Measurements from ENCODE around the gene DAPK1. TPM values are rescaled to one million over a fixed set of nuclear protein-coding genes. Genes with fewer than 3 reads are reported as not detected.

Gene DAPK1
- polyA plus RNA-seq, 1 of the 3 experiments (the other 2 are of a cell fraction): 0.61 TPM

GRCh38 chr9:87513880-87514535 is 16.3 kb downstream of the DAPK1 start (continued):
- TF ChIP-seq PBX3 (IDR thresholded peaks at IDR 0.05) (no peak), FOSL2 (IDR thresholded peaks at IDR 0.05; ENCODE audit: borderline replicate concordance, low read depth) (no peak), MAX (IDR thresholded peaks at IDR 0.05; ENCODE audit: low read depth) (no peak), POLR2AphosphoS5 (IDR thresholded peaks at IDR 0.05; ENCODE audit: low read depth, low read length) (no peak), TAF1 (IDR thresholded peaks at IDR 0.05; ENCODE audit: borderline replicate concordance, low read depth, low read length) (no peak), RFX5 (IDR thresholded peaks at IDR 0.05; ENCODE audit: low read length) (no peak), RXRA (IDR thresholded peaks at IDR 0.05; ENCODE audit: borderline replicate concordance, low read depth) (no peak), USF1 (IDR thresholded peaks at IDR 0.05; ENCODE audit: borderline replicate concordance, low read depth) (no peak), NFIC (IDR thresholded peaks at IDR 0.05; ENCODE audit: borderline replicate concordance) (no peak), SIN3A (IDR thresholded peaks at IDR 0.05; ENCODE audit: borderline replicate concordance, low read depth, low read length) (no peak), USF2 (IDR thresholded peaks at IDR 0.05; ENCODE audit: borderline replicate concordance, low read depth, low read length) (no peak)

GRCh38 chr9:87515006-87515405 is 17.3 kb downstream of the DAPK1 start:
- no peaks in the 10 kb centered on the region for H3K79me2 ChIP-seq (ENCODE audit: insufficient read depth)
- ChIA-PET POLR2A (no interaction called here), CTCF (interaction anchor here (1.1 to 2.1 kb wide), 6 partner anchors 10 to 1081 kb away, joined by 3 to 11 read pairs (median 6); partner anchors contain the start of gene DAPK1)
- H2AFZ ChIP-seq (ENCODE audit: low read depth): no peak overlapping the region
- H3K4me3 ChIP-seq (ENCODE audit: low read depth in 2 of 2, low read length in 1 of 2): no peak overlapping the region
- no peak overlapping the region for H3K4me2 ChIP-seq
- no peaks in the 10 kb centered on the region for H3K36me3 ChIP-seq (replicated peaks in 1 of 2; ENCODE audit: control insufficient read depth in 1 of 2, insufficient read depth in 2 of 2, low read length in 1 of 2)
- no peaks in the 10 kb centered on the region for H3F3A ChIP-seq (replicated peaks; ENCODE audit: insufficient read depth)
- 27% methylated on average over 2 of the region's 2 CpGs for WGBS (ENCODE audit: low lambda C conversion rate)
- H3K9me2 ChIP-seq: no peaks in the 10 kb centered on the region
- H3K27ac ChIP-seq (ENCODE audit: low read depth in 2 of 2, low read length in 1 of 2): peak overlapping the region in 1 of 2 experiments; percentile 39; a peak in 1 of 4 replicates
- H3K27me3 ChIP-seq (ENCODE audit: insufficient read depth): no peaks in the 10 kb centered on the region
- H3K9ac ChIP-seq: no peak overlapping the region
- no peaks in the 10 kb centered on the region for H4K20me1 ChIP-seq (ENCODE audit: insufficient read depth)
- H3K9me3 ChIP-seq: no peaks in the 10 kb centered on the region
- no peak for DNase-seq
- TF ChIP-seq NRF1 (IDR thresholded peaks at IDR 0.05; ENCODE audit: low read depth, low read length): no peak
- no peak for TF ChIP-seq CTCF (IDR thresholded peaks at IDR 0.05)
- peaks cover 0 to 16% of the 10 kb centered on the region in 2 experiments; a peak in 2 of 4 replicates for H3K4me1 ChIP-seq (ENCODE audit: control insufficient read depth in 1 of 2, insufficient read depth in 2 of 2, low read depth in 1 of 2, low read length in 1 of 2)

All from SK-N-SH (cell line).